PFSK-1 (cell line): ENCODE measurements around the gene GNAI3.

Source experiments
- FOXP2 ChIP-seq: optimal IDR thresholded peaks from 2 replicates; pipeline ENCODE3; 2011; ENCODE audit warnings: borderline replicate concordance, control low read depth, inconsistent platforms; ENCODE audit not compliant: insufficient read depth; ENCODE audit errors: extremely low read length, extremely low read depth
- POLR2AphosphoS5 ChIP-seq: IDR thresholded peaks from 2 replicates; pipeline ENCODE4 v1.6.1; 2012; ENCODE audit warnings: low read depth, mild to moderate bottlenecking, control low read depth, low read length, moderate library complexity
- SIN3A ChIP-seq: IDR thresholded peaks from 2 replicates; pipeline ENCODE4 v1.6.1; 2012; ENCODE audit warnings: mild to moderate bottlenecking, low read length, moderate library complexity, borderline replicate concordance; ENCODE audit not compliant: insufficient read depth
- TAF1 ChIP-seq: IDR thresholded peaks from 2 replicates; pipeline ENCODE4 v1.6.1; 2012; ENCODE audit warnings: low read length, control low read depth, borderline replicate concordance; ENCODE audit not compliant: insufficient read depth
- TF ChIP-seq, protein P1 (sequence below), 2 experiments: IDR thresholded peaks; 2 replicates each; pipeline versions ENCODE4 v1.6.1 to v1.8.0; 2011 to 2012; ENCODE audit warnings: low read depth in 2 of 2, low read length in 2 of 2, control low read depth in 1 of 2, inconsistent platforms in 1 of 2, mild to moderate bottlenecking in 1 of 2, moderate library complexity in 1 of 2; ENCODE audit not compliant: insufficient read depth in 1 of 2

GNAI3 gene

DNA sequence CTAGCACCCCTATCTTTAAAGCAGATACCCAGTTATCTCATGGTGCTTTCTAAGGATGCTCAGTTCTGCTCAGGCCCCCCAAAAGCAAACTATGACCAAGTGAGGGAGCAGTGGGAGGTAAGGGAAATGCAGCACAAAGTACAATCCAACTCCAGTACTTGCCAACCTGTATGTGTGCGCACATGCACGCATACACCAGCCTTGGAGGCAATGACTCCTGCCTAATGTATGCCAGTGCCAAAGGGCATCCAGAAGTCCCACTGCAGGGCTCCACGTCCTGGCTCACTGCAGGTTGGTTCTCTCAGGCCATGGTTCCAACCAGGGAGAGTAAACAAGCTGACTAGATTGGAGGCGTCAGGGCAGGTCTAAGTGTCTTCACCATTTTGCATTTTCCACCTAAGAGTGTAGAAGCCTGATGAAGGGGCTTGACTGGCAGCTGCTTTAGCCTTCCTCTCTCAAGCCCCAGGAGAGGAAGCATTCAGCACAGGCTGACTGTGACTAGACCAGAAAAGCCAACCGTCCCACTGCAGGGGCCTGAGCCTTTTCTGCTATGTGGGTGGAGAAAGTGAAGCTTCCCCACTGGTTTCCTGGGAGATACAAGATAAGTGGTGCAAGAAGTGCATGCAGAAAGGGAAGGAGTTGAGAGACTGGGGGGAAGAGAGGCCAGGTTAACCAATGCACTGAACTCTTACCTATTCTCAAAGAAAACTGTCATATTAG is 46.6 kb upstream of the GNAI3 start:
- TF ChIP-seq POLR2AphosphoS5 (no peak), FOXP2 (no peak), TAF1 (no peak), SIN3A (no peak)

DNA sequence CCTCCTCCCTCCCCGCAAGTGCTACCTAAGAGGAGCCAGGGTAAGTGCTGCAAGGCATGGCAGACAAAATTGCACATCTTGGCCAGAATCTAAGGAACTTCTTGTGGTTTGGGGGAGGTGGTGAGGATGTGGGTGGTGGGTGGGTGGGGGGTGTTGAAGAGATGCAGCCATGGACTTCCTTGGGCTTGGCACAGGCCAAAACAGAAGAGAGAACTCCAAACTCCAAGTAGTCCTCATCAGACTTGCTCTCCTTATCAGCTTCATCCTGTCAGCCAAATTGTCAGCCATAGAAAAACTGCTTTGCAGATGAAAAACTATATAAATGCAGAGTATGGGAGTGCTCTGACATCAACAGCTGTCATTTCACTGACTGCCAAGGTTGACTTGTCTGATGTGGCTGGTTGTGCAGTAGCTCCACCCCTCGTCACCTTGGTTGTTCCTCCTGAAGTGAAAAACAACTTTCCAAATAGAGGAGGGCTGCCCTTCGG is 46.0 kb upstream of the GNAI3 start:
- TF ChIP-seq TAF1 = no peak
- no peak for TF ChIP-seq POLR2AphosphoS5
- TF ChIP-seq SIN3A = no peak

DNA sequence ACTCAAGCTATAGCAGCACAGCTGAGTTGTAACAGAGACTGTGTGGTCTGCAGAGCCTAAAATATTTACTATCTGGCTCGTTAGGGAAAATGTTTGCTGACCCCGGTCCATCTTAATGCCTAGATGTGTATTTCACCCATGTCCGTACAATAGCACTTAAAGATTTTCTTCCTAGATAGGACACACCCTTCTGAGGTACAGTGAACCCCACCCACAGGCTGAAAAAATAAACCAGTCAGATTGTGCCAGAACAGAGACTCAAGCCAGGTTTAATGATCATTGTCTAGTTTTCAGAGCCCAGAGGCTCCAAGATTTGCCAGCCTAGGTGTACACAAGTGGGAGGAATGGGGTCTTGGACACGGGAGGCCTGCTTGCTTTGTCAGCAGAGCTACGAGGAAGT is 44.5 kb upstream of the GNAI3 start:
- no peak for TF ChIP-seq FOXP2
- TF ChIP-seq, protein P1, sequence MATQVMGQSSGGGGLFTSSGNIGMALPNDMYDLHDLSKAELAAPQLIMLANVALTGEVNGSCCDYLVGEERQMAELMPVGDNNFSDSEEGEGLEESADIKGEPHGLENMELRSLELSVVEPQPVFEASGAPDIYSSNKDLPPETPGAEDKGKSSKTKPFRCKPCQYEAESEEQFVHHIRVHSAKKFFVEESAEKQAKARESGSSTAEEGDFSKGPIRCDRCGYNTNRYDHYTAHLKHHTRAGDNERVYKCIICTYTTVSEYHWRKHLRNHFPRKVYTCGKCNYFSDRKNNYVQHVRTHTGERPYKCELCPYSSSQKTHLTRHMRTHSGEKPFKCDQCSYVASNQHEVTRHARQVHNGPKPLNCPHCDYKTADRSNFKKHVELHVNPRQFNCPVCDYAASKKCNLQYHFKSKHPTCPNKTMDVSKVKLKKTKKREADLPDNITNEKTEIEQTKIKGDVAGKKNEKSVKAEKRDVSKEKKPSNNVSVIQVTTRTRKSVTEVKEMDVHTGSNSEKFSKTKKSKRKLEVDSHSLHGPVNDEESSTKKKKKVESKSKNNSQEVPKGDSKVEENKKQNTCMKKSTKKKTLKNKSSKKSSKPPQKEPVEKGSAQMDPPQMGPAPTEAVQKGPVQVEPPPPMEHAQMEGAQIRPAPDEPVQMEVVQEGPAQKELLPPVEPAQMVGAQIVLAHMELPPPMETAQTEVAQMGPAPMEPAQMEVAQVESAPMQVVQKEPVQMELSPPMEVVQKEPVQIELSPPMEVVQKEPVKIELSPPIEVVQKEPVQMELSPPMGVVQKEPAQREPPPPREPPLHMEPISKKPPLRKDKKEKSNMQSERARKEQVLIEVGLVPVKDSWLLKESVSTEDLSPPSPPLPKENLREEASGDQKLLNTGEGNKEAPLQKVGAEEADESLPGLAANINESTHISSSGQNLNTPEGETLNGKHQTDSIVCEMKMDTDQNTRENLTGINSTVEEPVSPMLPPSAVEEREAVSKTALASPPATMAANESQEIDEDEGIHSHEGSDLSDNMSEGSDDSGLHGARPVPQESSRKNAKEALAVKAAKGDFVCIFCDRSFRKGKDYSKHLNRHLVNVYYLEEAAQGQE (IDR thresholded peaks at IDR 0.05; ENCODE audit: insufficient read depth in 1 of 2, low read depth in 2 of 2, low read length in 2 of 2) = no peak
- TF ChIP-seq SIN3A = no peak
- no peak for TF ChIP-seq POLR2AphosphoS5
- no peak for TF ChIP-seq TAF1

DNA sequence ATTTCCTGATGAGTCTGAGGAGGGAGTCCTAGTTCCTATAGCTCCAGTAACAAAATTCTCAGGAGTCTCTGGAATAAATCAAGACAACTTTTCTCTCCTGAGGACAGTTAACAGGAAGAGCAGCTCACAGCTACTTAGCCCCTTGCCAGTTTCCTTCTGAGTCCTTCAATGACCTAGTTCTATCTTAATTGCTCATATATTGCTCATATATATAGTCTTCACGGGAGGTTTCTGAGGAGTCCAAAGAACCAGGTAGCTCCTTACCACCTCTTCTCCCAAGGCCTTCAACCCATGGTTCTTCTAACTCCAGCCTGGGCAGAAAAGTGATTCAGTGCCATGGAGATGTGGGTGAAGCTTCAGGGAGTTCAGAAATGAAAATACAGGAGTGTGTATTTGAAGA is 43.4 kb upstream of the GNAI3 start:
- TF ChIP-seq, protein P1 (IDR thresholded peaks at IDR 0.05; ENCODE audit: insufficient read depth in 1 of 2, low read depth in 2 of 2, low read length in 2 of 2) = no peak
- TF ChIP-seq SIN3A = no peak

DNA sequence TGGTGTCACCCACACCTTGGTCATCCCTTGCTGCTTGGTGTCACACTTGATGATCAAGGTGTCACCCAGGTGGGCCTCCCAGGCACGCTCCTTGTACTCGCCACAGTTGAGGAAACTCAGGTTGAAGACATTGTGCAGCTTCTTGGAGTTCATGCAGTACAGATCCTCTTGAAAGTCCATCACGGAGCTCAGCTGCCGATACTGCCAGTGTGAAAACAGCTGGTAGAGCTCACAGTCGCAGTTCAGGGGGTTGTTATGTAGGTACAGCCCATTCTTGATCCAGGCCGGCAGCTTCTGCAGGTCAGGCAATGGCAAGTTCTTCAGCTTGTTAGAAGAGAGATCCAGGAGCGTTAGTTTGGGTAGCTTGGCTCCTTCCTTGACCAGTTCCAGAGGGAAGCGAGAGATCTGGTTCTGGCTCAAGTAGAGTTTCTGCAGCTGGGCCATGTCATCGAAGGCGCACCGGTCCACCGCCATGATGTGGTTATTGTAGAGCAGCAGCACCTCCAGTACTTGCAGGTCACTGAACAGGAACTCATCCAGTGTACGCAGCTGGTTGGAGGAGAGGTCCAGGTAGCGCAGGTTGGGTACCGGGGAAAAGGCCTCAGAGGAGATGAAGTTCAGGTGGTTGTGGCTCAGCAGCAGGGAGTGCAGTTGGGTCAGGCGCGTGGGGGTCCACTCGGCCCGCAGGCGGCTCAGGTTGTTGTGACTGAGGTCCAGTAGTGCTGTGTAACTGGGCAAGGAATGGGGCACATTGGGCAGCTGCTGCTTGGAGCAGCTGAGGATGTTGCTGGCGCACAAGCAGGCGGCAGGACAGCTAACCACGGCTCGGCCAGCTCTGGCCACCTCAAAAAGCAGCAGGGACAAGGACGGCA is 40.2 kb upstream of the GNAI3 start:
- TF ChIP-seq FOXP2 (no peak), POLR2AphosphoS5 (no peak), TAF1 (no peak), SIN3A (no peak)
- TF ChIP-seq, protein P1 (IDR thresholded peaks at IDR 0.05; ENCODE audit: insufficient read depth in 1 of 2, low read depth in 2 of 2, low read length in 2 of 2) = no peak

DNA sequence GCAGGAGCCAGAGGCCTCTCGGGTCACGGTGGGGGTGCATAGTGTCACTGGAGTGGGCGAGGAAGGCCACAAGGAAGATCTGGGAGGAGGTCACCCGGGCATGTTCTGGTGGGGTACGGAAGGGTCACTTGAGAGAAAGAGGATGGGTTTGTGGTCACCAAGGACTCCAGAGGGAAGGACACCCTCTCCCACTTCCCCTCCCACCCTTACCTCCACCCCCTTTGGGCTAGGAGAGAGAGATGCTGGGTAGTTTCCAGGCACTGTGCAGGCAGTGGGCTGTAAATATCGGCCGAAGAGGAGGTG is 39.6 kb upstream of the GNAI3 start:
- TF ChIP-seq SIN3A = no peak
- TF ChIP-seq POLR2AphosphoS5 = no peak
- TF ChIP-seq FOXP2 = no peak
- TF ChIP-seq, protein P1 (IDR thresholded peaks at IDR 0.05; ENCODE audit: insufficient read depth in 1 of 2, low read depth in 2 of 2, low read length in 2 of 2) = no peak
- no peak for TF ChIP-seq TAF1
